AG09319 (cell line): Measurements from ENCODE around the gene EEIG2.

Source experiments
- DNase-seq: peaks from one replicate; pipeline ENCODE4 v3.0.0-alpha.2; 2010; ENCODE audit warnings: low read depth; ENCODE audit errors: extremely low read depth
- CTCF ChIP-seq: IDR thresholded peaks from 2 replicates; pipeline ENCODE4 v1.5.1; 2011; ENCODE audit warnings: low read depth, mild to moderate bottlenecking, inconsistent platforms, low read length, moderate library complexity

The EEIG2 gene

DNA sequence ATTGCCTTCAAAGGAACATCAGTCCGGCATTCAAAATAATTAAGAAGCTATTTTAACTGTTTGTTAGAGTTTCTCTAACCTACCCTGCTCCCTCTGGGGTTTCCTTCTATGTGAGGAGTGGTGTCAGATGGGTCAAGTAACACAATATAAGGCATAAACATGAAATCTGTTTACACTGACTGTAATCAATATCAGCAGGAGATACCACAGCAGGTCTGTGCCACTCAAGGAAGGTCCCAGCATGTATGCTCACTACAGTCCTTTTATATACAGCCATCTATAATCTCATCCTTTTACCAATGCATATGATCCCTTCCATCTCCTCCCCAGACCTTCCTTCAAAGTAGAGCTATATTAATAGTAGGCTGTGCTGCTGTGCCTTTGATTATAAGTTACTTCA is 25.4 kb downstream of the EEIG2 start:
- TF ChIP-seq CTCF: no peak
- DNase-seq: no peak

- no peak for DNase-seq
- no peak for TF ChIP-seq CTCF
Measured at GRCh38 chr1:108590441-108590840, 30.5 kb downstream of the EEIG2 start.

- DNase-seq: peak; percentile 95
- no peak for TF ChIP-seq CTCF
Measured at GRCh38 chr1:108590957-108591356, 31.1 kb downstream of the EEIG2 start.

- DNase-seq: no peak
- no peak for TF ChIP-seq CTCF
Measured at GRCh38 chr1:108591466-108591865, 31.6 kb downstream of the EEIG2 start.

DNA sequence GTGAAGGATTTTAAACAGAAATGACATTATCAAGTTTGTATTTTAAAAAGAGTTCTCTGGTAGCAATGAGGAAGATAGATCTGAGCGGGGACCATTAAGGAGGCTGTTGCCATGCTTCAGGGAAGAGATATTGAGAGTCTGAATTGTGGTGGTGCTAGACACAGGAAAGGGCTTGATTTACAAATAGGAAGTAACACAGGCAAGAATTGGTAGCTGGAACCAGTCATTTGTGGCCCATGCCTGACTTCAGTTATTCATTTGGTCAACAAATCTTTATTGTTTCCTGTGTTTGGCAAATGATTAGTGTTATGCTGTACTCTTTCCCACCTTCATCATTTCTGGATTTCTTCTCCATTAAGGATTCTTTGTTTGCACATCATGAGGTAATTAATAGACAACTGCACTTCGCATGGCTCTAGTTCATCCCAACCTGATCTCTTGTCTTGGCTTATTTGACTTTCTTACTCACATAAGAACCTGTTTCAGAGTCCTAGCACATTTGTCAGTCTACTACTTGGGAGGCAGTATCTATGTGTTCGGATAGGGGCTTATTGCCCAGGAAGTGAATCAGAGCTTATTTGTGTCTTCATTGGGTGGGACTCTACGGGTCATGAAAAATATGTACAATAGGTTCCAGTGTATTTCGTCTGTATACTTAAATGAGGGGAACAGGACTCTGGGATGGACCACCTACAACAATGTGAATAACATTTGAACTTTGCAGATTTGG is 32.3 kb downstream of the EEIG2 start:
- no peak for TF ChIP-seq CTCF
- no peak for DNase-seq

GRCh38 chr1:108593448-108593847 is 33.5 kb downstream of the EEIG2 start:
- no peak for DNase-seq
- no peak for TF ChIP-seq CTCF

GRCh38 chr1:108595507-108595906 is 35.6 kb downstream of the EEIG2 start:
- no peak for TF ChIP-seq CTCF
- DNase-seq: no peak
